HG03521 (cell line): ENCODE data around the gene MTARC2.
"Not testable (repeated sequence)": the region's sequence is repeated elsewhere in the genome, so short reads cannot be mapped to it uniquely, and the experiment has no call there.

Source experiments
- ATAC-seq: cut with Tn5 transposase; IDR thresholded peaks from one replicate; pipeline ENCODE4 v1.9.1; 2021; ENCODE audit warnings: mild to moderate bottlenecking, moderate library complexity; ENCODE audit not compliant: unreplicated experiment

MTARC2 gene

DNA sequence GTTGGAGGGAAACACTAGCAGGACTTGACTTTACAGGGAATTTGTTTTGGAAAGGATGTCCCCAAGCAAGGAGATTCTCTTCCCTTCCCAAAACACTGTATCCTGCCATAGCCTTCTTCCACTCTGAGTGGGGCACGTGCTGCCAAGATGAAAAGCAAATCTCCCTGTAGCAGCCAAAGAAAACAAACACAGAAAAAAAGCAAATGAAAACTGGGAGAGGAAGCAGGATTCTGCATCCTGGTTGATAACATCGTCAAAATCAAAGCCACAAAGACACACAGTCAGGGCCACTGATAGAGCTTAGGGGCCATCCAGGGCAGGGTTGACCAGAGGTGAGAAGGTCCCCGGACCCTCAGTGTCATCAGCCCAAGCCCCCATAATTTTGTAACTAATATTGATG lies 16.0 kb upstream of the MTARC2 start:
- no peak for ATAC-seq

DNA sequence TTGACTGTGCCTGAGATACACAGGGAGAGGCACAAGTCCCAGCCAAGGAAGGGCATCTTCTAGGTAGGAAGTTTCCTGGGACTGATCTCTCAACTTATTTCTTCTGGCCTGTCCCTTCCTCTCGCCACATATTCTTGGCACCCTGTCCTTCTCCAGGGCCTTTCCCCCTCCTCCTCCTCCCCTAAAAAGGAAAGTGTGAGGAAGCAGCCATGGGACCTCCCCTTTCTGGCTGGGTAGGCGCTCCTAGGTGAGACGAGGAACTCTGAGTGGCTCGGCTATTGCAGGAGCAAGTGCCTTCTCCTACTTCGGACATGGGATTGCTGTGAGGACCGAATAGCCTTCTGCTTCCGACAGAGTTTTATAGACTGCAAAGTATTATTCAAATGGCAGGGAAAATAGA lies 15.5 kb upstream of the MTARC2 start:
- no peak for ATAC-seq

DNA sequence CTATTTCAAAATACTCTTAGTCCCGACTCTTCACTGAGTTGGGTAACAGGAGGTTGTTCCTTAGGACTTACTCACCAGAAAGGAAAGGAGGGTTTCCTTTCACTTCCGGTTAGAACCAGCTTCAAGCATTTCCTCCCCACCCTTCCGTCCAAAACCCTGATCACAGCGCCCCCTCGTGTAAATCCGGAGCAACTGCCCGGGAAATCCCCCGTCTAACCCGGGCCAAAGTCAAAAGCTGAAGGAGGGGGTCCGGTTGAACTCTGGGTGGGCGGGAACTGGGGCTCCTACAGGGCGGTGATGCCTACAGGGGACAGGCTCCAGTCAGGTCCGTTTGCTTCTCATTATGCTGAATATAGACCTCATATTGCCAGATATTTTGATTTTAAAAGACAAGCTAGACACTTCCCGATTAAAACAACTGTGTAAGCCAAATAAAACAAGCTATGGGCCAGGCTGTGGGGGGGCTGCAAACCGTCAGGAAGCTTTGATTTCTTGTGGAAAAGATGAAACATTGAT lies 15.0 kb upstream of the MTARC2 start:
- ATAC-seq = peak; percentile 95

DNA sequence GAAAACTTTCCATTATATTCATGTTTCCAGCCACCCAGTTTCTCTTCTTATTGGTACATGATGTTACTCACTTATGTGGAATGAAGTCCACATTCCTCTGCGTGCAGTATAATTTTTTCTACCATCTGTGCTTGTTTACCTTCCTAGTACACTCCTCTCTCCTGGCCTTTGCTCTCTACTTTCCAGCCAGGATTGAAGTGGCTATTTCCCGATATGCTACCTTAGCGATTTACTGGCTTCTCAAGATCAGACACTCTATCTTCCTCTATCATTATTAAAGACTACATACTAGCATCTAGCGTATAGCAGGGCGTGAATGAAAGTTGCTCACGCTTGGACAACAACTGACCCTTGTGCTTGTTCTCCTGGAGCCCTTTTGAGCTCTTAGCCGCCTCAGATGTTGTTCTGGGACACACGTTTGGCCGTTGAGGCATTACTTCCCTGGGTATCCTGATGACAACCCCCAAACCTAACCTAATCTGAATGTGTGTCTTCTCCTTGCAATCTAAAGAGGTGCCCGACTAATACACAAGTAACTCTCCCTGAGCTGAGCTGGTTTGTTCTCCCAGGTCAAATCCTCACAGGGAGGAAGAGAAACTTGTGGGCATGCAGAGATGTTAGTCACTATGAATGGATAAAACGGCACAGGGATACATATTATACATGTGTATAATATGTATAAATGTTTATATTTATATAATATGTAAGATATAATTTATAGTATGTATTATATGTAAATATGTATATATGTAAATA lies 13.4 kb upstream of the MTARC2 start:
- ATAC-seq = no peak

DNA sequence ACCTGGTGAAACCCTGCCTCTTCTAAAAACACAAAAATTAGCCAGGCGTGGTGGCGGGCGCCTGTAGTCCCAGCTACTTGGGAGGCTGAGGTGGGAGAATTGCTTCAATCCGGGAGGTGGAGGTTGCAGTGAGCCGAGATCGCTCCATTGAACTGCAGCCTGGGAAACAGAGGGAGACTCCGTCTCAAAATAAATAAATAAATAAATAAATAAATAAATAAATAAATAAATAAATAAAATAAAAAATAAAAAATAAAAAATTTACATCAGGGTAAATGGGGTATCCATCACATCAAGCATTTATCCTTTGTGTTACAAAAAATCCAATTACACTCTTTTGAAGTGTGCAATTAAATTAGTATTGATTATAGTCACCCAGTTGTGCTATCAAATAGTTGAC lies 11.8 kb upstream of the MTARC2 start:
- ATAC-seq = not testable (repeated sequence)

- no peak for ATAC-seq
These were observed 6.8 kb upstream of the MTARC2 start for GRCh38 chr1:220741349-220741748.

- no peak for ATAC-seq
These were observed 6.3 kb upstream of the MTARC2 start for GRCh38 chr1:220741825-220742224.

GRCh38 chr1:220742520-220742919 lies 5.6 kb upstream of the MTARC2 start:
- ATAC-seq = no peak

DNA sequence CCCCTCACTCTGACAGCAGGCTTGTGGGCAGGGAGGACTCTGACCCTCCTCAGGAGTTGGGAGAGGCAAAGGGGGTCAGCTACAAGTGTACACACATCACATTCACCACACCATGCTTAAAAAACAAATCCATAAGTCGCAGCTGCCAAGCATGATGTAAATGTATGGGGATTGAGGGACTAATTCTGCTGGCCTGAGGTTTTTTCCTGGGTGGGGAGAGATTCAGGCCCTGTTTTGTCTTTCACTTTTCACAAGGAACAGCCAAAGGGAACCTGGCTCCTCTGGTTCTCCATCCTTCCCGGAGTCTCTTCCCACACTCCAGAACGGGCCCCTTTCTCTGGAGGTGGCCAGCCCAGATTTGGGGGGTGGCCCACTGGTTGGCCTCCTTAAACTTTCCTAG lies 1.3 kb upstream of the MTARC2 start:
- ATAC-seq = no peak

DNA sequence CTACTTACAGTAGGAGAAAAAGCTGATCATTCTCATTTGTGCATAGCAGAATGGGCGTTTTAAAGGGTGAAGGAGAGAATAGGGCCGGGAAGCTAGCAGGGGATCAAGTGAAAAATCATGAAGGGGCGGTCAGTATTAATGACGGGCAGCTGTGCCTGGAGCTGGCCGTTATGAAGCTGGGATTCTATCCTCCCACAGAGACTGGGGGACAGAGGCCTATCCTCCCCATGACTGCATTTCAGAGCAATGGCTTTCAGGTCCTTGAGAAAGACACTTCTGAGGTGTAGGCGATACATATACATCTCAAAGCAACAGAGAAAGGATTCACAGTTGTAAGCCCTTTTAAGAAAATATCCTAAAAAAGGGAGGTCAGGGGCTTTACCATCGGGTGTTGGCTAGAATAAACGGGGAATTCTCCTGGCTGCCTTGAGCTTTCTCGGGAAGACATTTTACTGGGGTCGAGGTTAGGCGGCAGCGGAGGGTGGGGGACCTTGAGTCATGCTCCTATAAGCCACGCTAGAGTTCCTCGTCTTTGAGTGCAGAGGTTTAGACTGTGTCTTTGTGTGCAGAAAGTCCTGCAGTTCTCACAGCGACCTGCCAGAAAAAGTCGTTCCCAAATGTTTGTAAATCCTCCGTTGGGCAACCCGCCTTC lies 559 bp upstream of the MTARC2 start:
- ATAC-seq = no peak

DNA sequence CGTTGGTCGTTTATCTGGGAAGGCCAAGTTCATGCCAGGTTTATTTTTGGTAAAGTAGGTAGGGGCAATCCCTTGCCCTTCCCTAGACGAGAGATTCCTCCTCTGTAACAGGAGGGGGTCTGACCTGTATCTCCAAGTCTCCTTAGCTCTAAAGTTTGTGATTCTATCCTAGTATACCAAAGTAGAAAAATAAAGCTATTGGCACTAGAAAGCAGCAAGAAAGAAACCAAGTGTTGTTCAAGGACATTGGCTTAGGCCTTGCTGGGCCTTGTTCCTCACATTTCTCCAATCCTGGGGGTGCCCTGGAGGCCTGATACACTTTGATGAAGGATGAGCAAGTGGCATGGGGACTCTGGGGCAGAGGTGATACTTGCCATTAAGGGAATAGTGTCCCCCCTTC lies 814 bp downstream of the MTARC2 start:
- ATAC-seq = no peak

DNA sequence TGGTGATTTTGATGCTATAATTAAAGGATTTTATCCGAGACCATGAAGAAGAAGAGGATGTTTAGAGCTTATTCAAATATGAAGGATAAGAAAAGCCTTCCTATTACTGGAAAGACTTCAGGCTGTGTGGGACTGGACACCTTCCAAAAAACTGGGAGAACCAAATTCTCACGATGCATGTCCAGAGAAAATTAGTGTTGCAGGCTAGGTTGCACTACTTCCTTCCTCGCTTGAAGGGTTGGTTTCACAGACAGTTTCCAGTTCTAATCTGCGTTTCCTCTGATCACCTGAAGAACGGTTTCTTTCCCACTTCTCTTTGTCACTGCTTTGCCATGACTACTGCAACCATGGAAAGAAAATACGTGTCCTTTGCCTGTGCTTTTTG lies 2.0 kb downstream of the MTARC2 start:
- ATAC-seq = no peak

GRCh38 chr1:220751111-220751510 lies 3.0 kb downstream of the MTARC2 start:
- ATAC-seq = no peak

- ATAC-seq = no peak
These were observed 6.2 kb downstream of the MTARC2 start for GRCh38 chr1:220754212-220754917.

GRCh38 chr1:220754918-220755295 lies 6.8 kb downstream of the MTARC2 start:
- no peak for ATAC-seq

DNA sequence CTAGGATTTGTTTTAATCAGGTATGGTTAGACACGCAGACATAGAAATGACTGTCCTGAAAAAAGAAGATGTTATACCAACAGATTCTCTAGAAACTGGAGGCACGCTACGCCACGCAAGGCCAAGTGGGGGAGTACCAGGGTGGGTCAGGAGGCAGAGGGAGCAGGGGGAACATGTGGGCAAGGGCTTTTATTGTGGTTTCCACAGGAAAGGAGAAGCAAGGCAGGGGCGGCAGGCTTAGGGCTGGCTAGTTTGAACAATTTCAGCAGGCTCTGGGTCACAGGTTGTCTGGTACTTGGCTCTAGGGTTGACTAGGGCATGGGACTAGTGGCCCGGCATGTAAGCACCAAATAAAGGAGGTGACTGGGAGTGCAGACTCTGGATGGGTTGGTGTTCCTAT lies 7.2 kb downstream of the MTARC2 start:
- ATAC-seq = no peak

GRCh38 chr1:220757441-220757840 lies 9.3 kb downstream of the MTARC2 start:
- ATAC-seq = no peak

- no peak for ATAC-seq
These were observed 11.0 kb downstream of the MTARC2 start for GRCh38 chr1:220759147-220759546.

DNA sequence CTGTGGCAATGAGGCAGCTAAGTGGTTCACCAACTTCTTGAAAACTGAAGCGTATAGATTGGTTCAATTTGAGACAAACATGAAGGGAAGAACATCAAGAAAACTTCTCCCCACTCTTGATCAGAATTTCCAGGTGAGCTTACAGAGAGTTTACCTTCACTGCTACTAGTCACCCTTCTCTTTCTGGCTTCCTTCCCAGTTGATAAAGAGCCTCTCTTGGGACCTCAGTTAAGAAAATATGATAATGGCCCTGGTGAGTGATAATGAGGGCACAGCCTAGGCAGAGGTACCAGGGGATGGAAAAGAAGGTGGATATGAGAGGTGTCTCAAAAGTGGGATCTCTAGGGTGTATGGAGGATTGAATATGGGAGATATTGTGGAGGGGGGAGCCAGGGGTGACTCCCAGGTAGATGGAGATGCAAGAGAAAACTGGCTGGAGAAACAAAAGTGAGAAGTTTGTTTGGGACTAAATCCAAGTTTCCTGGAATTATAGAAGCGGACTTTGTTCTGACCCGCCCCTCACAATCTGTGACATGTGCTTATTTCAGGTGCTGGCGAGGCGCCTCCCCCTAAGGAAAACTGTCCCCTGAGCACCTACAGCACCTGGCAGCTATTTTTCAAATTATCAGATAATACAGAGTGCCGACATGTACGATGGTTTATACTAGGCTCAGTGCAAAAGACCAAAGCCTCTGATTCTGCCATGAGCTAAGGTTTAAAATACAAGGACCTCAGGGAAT lies 13.7 kb downstream of the MTARC2 start:
- no peak for ATAC-seq

GRCh38 chr1:220764757-220765156 lies 16.6 kb downstream of the MTARC2 start:
- ATAC-seq = no peak
